NCI-H345 treated with DMSO at 0.1 percent for 48 hours (cell line): ENCODE results near the gene ZNF771.

ENCODE experiments used
- DNase-seq: peaks from one replicate; lab custom pipeline; 2025; ENCODE audit not compliant: unreplicated experiment; lab: John Stamatoyannopoulos, UW

Gene ZNF771

GRCh38 chr16:30407102-30407803 lies at the start of gene ZNF771:
Gene ZNF771, plus strand, starts transcription at chr16:30407606. Its CDS starts 448 bp downstream, at chr16:30408054.
- DNase-seq: peak; percentile 96

GRCh38 chr16:30357715-30358576 lies 49.5 kb upstream of the ZNF771 start:
- no peak for DNase-seq

DNA sequence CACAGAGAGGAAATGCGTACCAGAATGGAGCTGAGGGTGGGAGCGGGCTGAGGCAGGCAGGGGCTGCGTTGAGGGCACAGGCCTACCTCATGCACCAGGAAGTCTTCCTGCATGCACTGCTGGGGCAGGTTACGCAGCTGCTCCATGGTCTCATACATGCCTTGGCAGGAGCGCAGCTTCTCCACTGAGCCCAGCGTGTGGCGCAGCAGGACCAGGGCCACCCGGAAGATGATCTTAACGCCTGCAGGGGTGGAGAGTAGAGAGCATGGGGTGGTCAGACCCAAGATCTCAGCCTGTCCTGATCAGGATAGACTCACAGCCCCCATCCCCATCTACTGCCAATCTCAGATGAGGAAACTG lies 48.8 kb upstream of the ZNF771 start:
- no peak for DNase-seq

DNA sequence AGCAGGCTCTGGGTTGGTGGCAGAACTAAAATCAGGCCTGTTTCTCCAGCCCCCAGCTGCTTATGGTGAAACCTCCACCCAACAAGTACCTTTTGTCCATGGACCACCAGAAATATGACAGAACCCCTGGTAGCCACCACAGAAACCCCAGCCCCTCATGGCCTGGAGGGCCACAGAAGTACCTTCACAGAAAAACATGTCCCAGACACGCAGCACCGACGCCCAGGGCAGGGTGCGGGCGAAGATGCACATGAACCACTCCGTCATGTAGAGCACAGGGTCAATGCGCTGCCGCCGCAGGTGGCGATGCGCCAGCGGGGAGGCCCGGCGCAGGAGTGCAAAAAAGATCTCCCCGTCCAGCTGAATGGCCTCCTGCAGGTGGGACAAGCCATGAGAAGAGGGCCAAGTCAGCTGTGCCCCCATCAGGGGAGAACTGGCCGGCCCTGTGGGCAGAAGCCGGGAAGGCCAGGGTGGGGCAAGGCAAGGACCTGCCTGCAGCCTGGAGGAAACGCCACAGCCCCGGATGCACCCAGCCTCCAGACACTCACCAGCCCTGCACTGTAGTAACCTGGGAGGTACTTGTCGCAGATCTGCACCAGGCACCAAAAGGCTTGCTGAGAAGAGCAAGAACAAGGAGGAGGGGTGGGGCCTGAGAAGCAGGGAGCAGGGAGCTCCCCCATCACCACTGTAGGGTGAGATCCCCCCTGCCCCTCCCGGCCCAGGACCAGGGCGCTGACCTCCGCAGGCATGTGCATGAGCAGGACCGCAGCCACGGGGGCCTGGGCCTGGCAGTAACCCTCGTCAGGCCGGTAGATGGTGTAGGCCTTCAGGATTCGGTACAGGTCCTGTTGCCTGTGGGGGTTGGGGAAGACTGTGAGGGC lies 48.2 kb upstream of the ZNF771 start:
- DNase-seq: no peak

DNA sequence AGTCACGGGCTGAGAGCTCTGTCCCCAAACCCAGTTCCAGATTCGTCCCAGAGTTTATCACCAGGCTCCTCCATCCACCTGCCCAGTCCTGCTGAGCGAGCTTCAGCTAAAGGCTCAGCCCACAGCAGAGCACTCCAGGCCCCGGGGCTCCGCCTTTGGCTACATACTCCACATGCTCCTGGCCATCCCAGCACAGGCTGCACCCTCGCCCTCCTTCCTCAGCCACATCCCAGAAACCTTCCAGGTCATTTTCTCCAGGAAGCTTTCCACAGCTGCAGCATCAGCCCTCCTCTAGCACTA lies 47.6 kb upstream of the ZNF771 start:
- DNase-seq: no peak

DNA sequence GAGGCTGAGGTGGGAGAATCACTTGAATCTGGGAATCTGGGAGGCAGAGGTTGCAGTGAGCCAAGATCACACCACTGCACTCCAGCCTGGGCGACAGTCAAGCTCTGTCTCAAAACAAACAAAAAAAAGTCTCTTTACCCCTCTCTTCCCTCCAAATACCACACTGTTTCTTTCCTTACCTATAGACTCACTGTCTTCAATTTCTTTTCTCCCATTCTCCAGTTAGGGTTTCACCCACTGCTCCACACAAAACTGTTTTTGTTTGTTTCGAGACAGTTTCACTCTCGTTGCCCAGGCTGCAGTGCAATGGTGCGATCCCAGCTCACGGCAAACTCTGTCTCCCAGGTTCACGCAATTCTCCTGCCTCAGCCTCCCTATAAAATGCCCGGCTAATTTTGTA lies 46.2 kb upstream of the ZNF771 start:
- no peak for DNase-seq

- no peak for DNase-seq
These were observed 42.2 kb upstream of the ZNF771 start for GRCh38 chr16:30365200-30365599.

- DNase-seq: no peak
These were observed 40.9 kb upstream of the ZNF771 start for GRCh38 chr16:30366511-30366910.

- no peak for DNase-seq
These were observed 39.9 kb upstream of the ZNF771 start for GRCh38 chr16:30367349-30368009.

GRCh38 chr16:30368122-30368791 lies 39.1 kb upstream of the ZNF771 start:
- no peak for DNase-seq

- DNase-seq: no peak
These were observed 38.7 kb upstream of the ZNF771 start for GRCh38 chr16:30368792-30369090.

GRCh38 chr16:30369091-30369937 lies 38.1 kb upstream of the ZNF771 start:
- no peak for DNase-seq

DNA sequence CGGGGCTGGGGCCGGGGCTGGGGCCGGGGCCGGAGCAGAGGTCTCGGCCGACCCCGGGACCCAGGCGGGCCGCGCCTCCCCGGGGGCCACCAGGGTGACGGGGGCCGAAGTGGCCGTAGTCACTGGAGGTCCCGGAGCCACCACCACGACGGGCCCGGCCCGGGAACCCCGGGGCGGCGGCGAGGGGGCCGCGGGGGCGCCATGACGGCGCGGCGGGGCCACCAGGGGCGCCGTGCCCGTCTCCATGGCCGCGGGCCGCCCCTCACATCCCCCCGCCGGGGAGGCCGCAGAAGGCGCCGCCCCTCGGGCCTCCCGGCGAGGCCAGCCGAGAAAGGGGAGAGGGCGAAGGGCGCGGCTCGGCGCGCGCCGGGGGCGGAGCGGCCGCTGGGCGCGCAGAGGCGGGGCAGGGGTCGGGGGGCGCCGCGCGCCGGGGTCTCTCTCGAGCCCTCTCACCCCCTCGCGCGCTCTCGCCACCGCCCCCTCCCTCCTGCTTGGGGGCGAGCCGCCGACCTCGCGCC lies 37.4 kb upstream of the ZNF771 start:
- no peak for DNase-seq

GRCh38 chr16:30370456-30371247 lies 36.8 kb upstream of the ZNF771 start, which contains the start of gene TBC1D10B:
Gene TBC1D10B, minus strand, starts transcription at chr16:30370494. Its CDS starts 311 bp downstream, at chr16:30370183.
- peak; percentile 100 for DNase-seq

- DNase-seq: no peak
These were observed 36.1 kb upstream of the ZNF771 start for GRCh38 chr16:30371248-30371816.

DNA sequence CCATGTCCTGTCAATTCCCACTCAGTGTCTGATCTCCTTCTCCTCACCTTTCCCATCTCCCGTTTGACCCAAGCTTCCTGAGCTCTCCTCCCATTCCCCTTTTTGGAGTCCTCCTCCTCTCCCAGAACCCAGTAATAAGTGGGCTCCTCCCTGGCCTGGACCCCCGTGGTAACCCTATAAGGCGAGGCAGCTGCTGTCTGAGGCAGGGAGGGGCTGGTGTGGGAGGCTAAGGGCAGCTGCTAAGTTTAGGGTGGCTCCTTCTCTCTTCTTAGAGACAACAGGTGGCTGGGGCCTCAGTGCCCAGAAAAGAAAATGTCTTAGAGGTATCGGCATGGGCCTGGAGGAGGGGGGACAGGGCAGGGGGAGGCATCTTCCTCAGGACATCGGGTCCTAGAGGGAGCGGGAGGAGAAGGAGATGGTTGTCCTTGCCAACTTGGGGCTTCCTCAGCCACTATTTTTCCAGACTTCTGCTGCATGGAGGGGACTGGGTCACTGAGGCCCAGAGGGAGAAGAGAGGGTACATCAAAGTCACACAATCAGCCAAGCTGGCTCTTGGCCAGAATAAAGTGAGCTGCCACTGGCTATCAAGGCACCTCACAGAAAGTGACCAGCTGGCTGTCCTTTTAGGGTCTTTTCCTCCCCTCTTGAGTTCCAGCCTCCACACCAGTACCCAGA lies 35.2 kb upstream of the ZNF771 start:
- DNase-seq: no peak

- no peak for DNase-seq
These were observed 34.7 kb upstream of the ZNF771 start for GRCh38 chr16:30372725-30373124.

DNA sequence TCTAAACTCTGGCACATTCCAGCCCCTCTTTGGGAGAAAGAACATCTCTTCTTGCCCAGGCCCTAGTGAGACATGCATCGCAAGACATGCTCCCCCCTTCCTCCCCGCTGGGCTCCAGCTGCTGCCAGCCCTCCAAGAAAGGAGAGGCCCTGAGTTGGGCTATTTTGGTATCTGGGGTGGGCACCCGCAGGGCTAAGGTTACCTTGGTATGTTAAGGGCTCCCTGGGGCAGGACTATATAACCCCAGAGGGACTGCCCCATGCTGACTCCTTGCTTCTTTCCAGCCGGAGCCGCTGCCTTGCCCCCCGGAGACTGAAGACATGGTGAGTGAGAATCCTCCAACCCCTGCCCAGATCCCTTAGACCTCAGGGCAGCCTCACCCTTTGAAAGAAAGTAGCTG lies 32.9 kb upstream of the ZNF771 start, which contains the start of gene MYL11:
Gene MYL11 (plus strand): TSS at position 265 of the 400 bp plus-strand sequence. CDS start 56 bp downstream, at position 321.
- no peak for DNase-seq
